Gastrocnemius medialis (tissue), 4 donors: ENCODE data around the gene IFNK. TPM values are rescaled to one million over a fixed set of nuclear protein-coding genes. Genes with fewer than 3 reads are reported as not detected.

Experiments
- ATAC-seq, 2 donors: fragments of 150-250 bp; one replicate each; pipeline ENCODE4 v1.9.1; 2016
- DNase-seq, 2 donors: peaks; one replicate each; pipeline ENCODE4 v3.0.0-alpha.2; 2019
- H3K27ac ChIP-seq, 4 donors: fragments of 200-600 bp; sonication (generic); 1 replicate in 1 of 4; 2 replicates in 3 of 4; pipeline ENCODE4 v1.5.1; 2016 to 2018; ENCODE audit warnings: mild to moderate bottlenecking in 2 of 4, moderate library complexity in 1 of 4
- H3K27me3 ChIP-seq, 3 donors: fragments of 200-600 bp; sonication (generic) in 2 of 3; 1 replicate in 1 of 3; 2 replicates in 2 of 3; pipeline versions ENCODE4 v1.5.1 to v1.6.0; 2016 to 2019; ENCODE audit warnings: mild to moderate bottlenecking in 1 of 3, moderate library complexity in 1 of 3
- H3K36me3 ChIP-seq, 2 donors: fragments of 200-600 bp; sonication (generic) in 1 of 2; one replicate each; pipeline ENCODE4 v1.5.1; 2017 to 2018
- H3K4me1 ChIP-seq, 2 donors: fragments of 200-600 bp; sonication (generic) in 1 of 2; one replicate each; pipeline ENCODE4 v1.5.1; 2016 to 2017; ENCODE audit warnings: mild to moderate bottlenecking in 2 of 2
- H3K4me3 ChIP-seq, 4 donors: fragments of 200-600 bp; sonication (generic) in 3 of 4; 1 replicate in 1 of 4; 2 replicates in 3 of 4; pipeline ENCODE4 v1.5.1; 2016 to 2019; ENCODE audit warnings: mild to moderate bottlenecking in 2 of 4
- H3K9me3 ChIP-seq, 3 donors: fragments of 200-600 bp; sonication (generic) in 2 of 3; 1 replicate in 1 of 3; 2 replicates in 2 of 3; pipeline ENCODE4 v1.5.1; 2016 to 2019
- POLR2A ChIP-seq, 2 donors: fragments of 450-650 bp; IDR thresholded peaks; one replicate each; pipeline ENCODE4 v1.6.1; 2017; ENCODE audit warnings: antibody characterized with exemption in 2 of 2, mild to moderate bottlenecking in 2 of 2, moderate library complexity in 2 of 2
- in situ Hi-C, 4 donors: fragments of 200-750 bp; cut with MboI; loops; one replicate each; pipeline versions ENCODE4 v1.15.0 to v1.8.0; 2017; ENCODE audit warnings: low sequenced_read_pairs in 4 of 4
- intact Hi-C: fragments of 100-400 bp; cut with DNase I; formaldehyde crosslinking; loops from one replicate; pipeline ENCODE4 v1.15.1; 2023; ENCODE audit warnings: low total_unique reads
- total RNA-seq, 4 donors: library from RNA; depleted of rRNA; stranded (reverse); fragments of >200 nt; gene quantifications; one replicate each; pipeline versions ENCODE4 v1.1.0 to v1.2.3, GENCODE V29; 2016
- TF ChIP-seq, protein P1 (sequence below), 5 experiments: fragments of 450-650 bp in 3 of 5; fragments of 200-600 bp in 2 of 5; sonication (generic) in 2 of 5; IDR thresholded peaks in 4 of 5; conservative IDR thresholded peaks in 1 of 5; 1 replicate in 4 of 5; 2 replicates in 1 of 5; pipeline ENCODE4 v1.5.1; 2016 to 2019; ENCODE audit warnings: antibody characterized with exemption in 5 of 5, mild to moderate bottlenecking in 3 of 5, moderate library complexity in 3 of 5

Gene IFNK
- total RNA-seq, 4 donors from 2014 or later = not detected

DNA sequence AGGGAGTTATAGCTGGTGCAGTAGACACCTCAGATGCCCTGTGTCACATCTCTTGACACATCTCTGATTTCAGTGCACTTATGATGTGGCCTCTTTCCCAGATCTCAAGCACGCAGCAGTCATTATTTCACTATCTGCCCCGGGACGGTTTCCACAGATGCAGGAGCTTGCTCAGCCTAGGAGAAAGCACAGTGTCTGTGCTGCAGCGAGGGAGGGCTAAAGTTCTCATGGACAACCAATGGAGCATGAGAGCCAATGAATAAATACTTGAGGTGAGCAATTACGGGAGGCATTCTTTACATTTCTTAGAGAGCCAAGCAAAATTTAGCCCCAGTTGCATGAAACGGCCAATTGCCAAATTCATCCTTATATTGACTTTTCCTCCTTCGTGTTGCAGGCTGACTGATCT is 12.9 kb downstream of the IFNK start:
- DNase-seq (peak; percentile 42 to 53), ATAC-seq (peak; percentile 31 to 49)
- TF ChIP-seq POLR2A (IDR thresholded peaks at IDR 0.05) = peak in 1 of 2 donors; percentile 72
- TF ChIP-seq, protein P1, sequence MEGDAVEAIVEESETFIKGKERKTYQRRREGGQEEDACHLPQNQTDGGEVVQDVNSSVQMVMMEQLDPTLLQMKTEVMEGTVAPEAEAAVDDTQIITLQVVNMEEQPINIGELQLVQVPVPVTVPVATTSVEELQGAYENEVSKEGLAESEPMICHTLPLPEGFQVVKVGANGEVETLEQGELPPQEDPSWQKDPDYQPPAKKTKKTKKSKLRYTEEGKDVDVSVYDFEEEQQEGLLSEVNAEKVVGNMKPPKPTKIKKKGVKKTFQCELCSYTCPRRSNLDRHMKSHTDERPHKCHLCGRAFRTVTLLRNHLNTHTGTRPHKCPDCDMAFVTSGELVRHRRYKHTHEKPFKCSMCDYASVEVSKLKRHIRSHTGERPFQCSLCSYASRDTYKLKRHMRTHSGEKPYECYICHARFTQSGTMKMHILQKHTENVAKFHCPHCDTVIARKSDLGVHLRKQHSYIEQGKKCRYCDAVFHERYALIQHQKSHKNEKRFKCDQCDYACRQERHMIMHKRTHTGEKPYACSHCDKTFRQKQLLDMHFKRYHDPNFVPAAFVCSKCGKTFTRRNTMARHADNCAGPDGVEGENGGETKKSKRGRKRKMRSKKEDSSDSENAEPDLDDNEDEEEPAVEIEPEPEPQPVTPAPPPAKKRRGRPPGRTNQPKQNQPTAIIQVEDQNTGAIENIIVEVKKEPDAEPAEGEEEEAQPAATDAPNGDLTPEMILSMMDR (IDR thresholded peaks at IDR 0.05 in 4 of 5, conservative IDR thresholded peaks at IDR 0.05 in 1 of 5) = no peak
- intact Hi-C loops = no loop called here
- in situ Hi-C loops = loop anchor here in 1 of 4 donors (10.0 kb wide), 1 partner anchor 72 kb away; no protein-coding TSS in a partner anchor
- Histone ChIP-seq H3K4me3 (no peak overlapping the region), H3K27me3 (no peaks in the 10 kb centered on the region), H3K4me1 (peaks cover 50 to 56% of the 10 kb centered on the region in 2 donors), H3K36me3 (no peaks in the 10 kb centered on the region), H3K9me3 (no peaks in the 10 kb centered on the region), H3K27ac (peak overlapping the region; percentile 46 to 92 (median 88))

DNA sequence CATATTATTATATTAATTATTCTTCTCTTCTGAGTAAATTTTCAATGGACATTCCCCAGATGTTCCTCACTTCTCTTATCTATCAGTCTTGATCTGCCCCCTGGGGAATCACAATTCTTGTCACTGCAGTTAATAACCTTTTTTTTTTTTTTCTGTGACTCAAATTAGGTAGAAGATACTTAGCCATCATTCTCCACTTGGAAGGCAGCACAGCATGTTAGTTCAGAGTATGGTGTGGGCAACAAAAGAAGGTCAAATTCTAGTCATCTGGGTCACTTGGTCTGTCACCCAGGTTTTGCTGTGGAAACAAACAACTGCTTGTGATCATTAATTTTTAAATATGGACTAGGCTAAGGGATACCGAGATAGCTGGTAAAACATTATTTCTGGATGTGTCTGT is 13.7 kb downstream of the IFNK start:
- peaks cover 57 to 63% of the 10 kb centered on the region in 2 donors for H3K4me1 ChIP-seq
- no peaks in the 10 kb centered on the region for H3K27me3 ChIP-seq
- no peaks in the 10 kb centered on the region for H3K36me3 ChIP-seq
- H3K27ac ChIP-seq = peak overlapping the region; percentile 86 to 92 (median 90)
- intact Hi-C loops = loop anchor here (2.0 kb wide), 1 partner anchor 35 kb away; the partner anchor contains the start of gene C9orf72
- no peaks in the 10 kb centered on the region for H3K9me3 ChIP-seq
- no peak for TF ChIP-seq POLR2A (IDR thresholded peaks at IDR 0.05)
- TF ChIP-seq, protein P1 (IDR thresholded peaks at IDR 0.05 in 4 of 5, conservative IDR thresholded peaks at IDR 0.05 in 1 of 5) = no peak
- in situ Hi-C loops = loop anchor here in 1 of 4 donors (10.0 kb wide), 1 partner anchor 73 kb away; no protein-coding TSS in a partner anchor
- DNase-seq (no peak), ATAC-seq (no peak)
- no peak overlapping the region for H3K4me3 ChIP-seq

DNA sequence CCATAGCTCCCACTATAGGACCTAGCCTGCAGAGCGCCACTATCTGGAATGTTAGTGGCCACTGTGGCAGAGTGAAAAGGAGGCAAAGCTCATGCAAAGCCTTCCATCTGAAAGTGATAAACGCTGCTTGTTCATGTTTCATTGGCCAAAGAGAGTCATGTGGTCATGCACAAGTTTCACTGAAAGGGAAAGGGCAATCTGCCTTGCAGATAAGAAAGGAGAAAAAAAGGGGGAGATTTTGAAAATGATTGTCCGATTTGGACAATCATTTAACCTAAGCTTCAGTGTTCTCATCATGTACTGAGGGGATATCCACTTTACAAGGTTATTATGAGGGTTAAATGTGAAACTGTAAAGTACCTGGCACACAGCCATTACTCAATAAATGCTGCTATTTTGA is 14.6 kb downstream of the IFNK start:
- Histone ChIP-seq H3K36me3 (no peaks in the 10 kb centered on the region), H3K9me3 (no peaks in the 10 kb centered on the region), H3K4me3 (no peak overlapping the region), H3K4me1 (peaks cover 64 to 70% of the 10 kb centered on the region in 2 donors), H3K27ac (peak overlapping the region; percentile 86 to 92 (median 90)), H3K27me3 (no peaks in the 10 kb centered on the region)
- ATAC-seq (no peak), DNase-seq (no peak)
- TF ChIP-seq POLR2A (IDR thresholded peaks at IDR 0.05) = no peak
- TF ChIP-seq, protein P1 (IDR thresholded peaks at IDR 0.05 in 4 of 5, conservative IDR thresholded peaks at IDR 0.05 in 1 of 5) = no peak
- intact Hi-C loops (loop anchor here (2.0 kb wide), 1 partner anchor 34 kb away; the partner anchor contains the start of gene C9orf72), in situ Hi-C loops (loop anchor here in 1 of 4 donors (10.0 kb wide), 1 partner anchor 74 kb away; no protein-coding TSS in a partner anchor)

DNA sequence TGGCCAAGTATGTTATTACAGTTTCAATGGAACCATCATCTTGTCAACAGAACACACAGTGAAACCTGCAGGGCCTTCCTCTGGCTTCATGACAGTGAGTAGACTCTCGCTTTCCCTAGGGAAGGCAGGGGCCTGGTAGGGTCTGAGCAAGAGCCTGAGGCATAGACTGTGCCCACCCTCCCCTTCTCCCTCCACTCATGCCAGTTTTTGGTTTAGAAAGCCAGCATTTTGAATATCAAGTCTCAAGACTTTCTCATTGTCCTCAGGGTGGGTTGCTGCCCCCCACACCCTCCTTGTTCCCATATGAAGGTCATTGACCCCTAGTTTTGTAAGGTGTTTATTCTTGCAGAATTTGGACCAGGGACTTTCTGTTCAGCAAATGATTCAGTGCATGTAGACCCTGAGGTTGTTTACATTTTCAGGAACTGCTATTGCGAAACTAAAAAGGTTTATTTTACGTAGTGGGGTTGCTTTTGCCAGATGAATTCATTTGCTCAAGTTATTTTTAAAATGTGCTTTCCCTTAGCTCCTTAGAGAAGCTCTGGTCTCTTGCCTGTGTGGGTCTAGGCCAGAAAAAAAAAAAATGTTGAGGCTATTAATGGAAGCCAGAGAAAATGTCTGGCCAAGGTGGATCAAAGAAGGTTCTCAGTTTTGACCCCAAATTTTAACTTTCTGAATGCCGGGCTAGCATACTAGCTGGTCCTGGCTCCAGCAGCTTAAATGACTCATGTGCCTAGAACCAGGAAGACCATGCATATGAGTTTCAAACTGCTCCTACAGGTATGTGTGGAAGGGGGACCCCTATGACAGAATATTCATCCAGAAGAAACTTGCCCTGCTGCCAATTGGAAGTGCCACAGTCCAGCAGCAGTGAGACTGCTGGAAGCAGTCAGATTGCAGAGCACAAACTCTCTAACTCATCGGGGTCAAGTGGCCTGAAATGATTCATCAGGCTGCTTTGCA is 15.7 kb downstream of the IFNK start:
- TF ChIP-seq, protein P1 (IDR thresholded peaks at IDR 0.05 in 4 of 5, conservative IDR thresholded peaks at IDR 0.05 in 1 of 5) = no peak
- no peak for TF ChIP-seq POLR2A (IDR thresholded peaks at IDR 0.05)
- H3K4me1 ChIP-seq = peaks cover 53 to 70% of the 10 kb centered on the region in 2 donors
- peak; percentile 56 to 77 for DNase-seq
- no peaks in the 10 kb centered on the region for H3K27me3 ChIP-seq
- no peaks in the 10 kb centered on the region for H3K36me3 ChIP-seq
- H3K27ac ChIP-seq = peak overlapping the region; percentile 86 to 92 (median 90)
- intact Hi-C loops (loop anchor here (2.0 to 10.0 kb wide), 2 partner anchors 33 to 505 kb away; partner anchors contain the start of gene C9orf72), in situ Hi-C loops (loop anchor here in 2 of 4 donors (10.0 kb wide), 2 partner anchors 75 to 165 kb away; no protein-coding TSS in a partner anchor)
- H3K4me3 ChIP-seq = peak overlapping the region in 1 of 4 donors; percentile 11
- ATAC-seq = peak; percentile 86 to 87
- H3K9me3 ChIP-seq = no peaks in the 10 kb centered on the region
